GDM1 (cell line): ENCODE measurements around the gene MTX2.

Experiments used
- DNase-seq: peaks from one replicate; lab custom pipeline; 2025; lab: John Stamatoyannopoulos, UW

The MTX2 gene

GRCh38 chr2:176269319-176270099, at the start of gene MTX2:
MTX2 (plus strand) TSS chr2:176269442; CDS start chr2:176269630, 188 bp downstream.
- DNase-seq = peak; percentile 62

- DNase-seq = no peak
Measured at GRCh38 chr2:176227874-176228273, 41.4 kb upstream of the MTX2 start.

GRCh38 chr2:176234156-176234555, 35.1 kb upstream of the MTX2 start:
- no peak for DNase-seq

GRCh38 chr2:176234940-176235339, 34.3 kb upstream of the MTX2 start:
- DNase-seq = no peak

GRCh38 chr2:176237456-176237855, 31.8 kb upstream of the MTX2 start:
- no peak for DNase-seq

- no peak for DNase-seq
Measured at GRCh38 chr2:176239031-176239430, 30.2 kb upstream of the MTX2 start.

- DNase-seq = no peak
Measured at GRCh38 chr2:176240301-176240700, 28.9 kb upstream of the MTX2 start.

GRCh38 chr2:176242276-176242675, 27.0 kb upstream of the MTX2 start:
- DNase-seq = no peak

- no peak for DNase-seq
Measured at GRCh38 chr2:176246331-176246730, 22.9 kb upstream of the MTX2 start.

GRCh38 chr2:176247859-176248258, 21.4 kb upstream of the MTX2 start:
- no peak for DNase-seq

- no peak for DNase-seq
Measured at GRCh38 chr2:176251928-176252327, 17.3 kb upstream of the MTX2 start.

GRCh38 chr2:176260689-176261088, 8.6 kb upstream of the MTX2 start:
- no peak for DNase-seq

GRCh38 chr2:176261136-176261535, 8.1 kb upstream of the MTX2 start:
- DNase-seq = no peak

GRCh38 chr2:176268976-176269318, 295 bp upstream of the MTX2 start:
- no peak for DNase-seq

GRCh38 chr2:176270100-176270750, 983 bp downstream of the MTX2 start:
- DNase-seq = no peak

GRCh38 chr2:176272870-176273459, 3.7 kb downstream of the MTX2 start:
- no peak for DNase-seq

- no peak for DNase-seq
Measured at GRCh38 chr2:176278927-176279326, 9.7 kb downstream of the MTX2 start.

- DNase-seq = no peak
Measured at GRCh38 chr2:176280156-176280555, 10.9 kb downstream of the MTX2 start.

- DNase-seq = no peak
Measured at GRCh38 chr2:176280867-176281658, 11.8 kb downstream of the MTX2 start.

- DNase-seq = no peak
Measured at GRCh38 chr2:176283291-176284068, 14.2 kb downstream of the MTX2 start.

- DNase-seq = no peak
Measured at GRCh38 chr2:176284461-176285049, 15.3 kb downstream of the MTX2 start.
